ENCODE data around the gene IQUB.
"Not testable (repeated sequence)": the region's sequence is repeated elsewhere in the genome, so short reads cannot be mapped to it uniquely, and the experiment has no call there.

IQUB gene

GRCh38 chr7:123555484-123555883 is 21.1 kb upstream of the IQUB start:
- Histone ChIP-seq H3K27ac (no peak overlapping the region), H3K4me3 (ENCODE audit: low read depth, low read length) (no peak overlapping the region), H3K27me3 (replicated peaks) (no peaks in the 10 kb centered on the region), H3K36me3 (replicated peaks) (peaks cover 7% of the 10 kb centered on the region)
- no peak for DNase-seq
- TF ChIP-seq CTCF (IDR thresholded peaks at IDR 0.05; ENCODE audit: low read depth, low read length, missing control alignments) = no peak
- in situ Hi-C loops (cut with HindIII; ENCODE audit: low pct_ligation_motif_present, low sequenced_read_pairs) = no loop called here

GRCh38 chr7:123553159-123553558 is 18.8 kb upstream of the IQUB start:
- no peak for DNase-seq
- no peaks in the 10 kb centered on the region for H3K27me3 ChIP-seq (replicated peaks)
- H3K36me3 ChIP-seq (replicated peaks) = peaks cover 10% of the 10 kb centered on the region
- no peak overlapping the region for H3K4me3 ChIP-seq (ENCODE audit: low read depth, low read length)
- in situ Hi-C loops (cut with HindIII; ENCODE audit: low pct_ligation_motif_present, low sequenced_read_pairs) = no loop called here
- TF ChIP-seq CTCF (IDR thresholded peaks at IDR 0.05; ENCODE audit: low read depth, low read length, missing control alignments) = no peak
- no peak overlapping the region for H3K27ac ChIP-seq

GRCh38 chr7:123552641-123553040 is 18.2 kb upstream of the IQUB start:
- Histone ChIP-seq H3K27ac (no peak overlapping the region), H3K36me3 (replicated peaks) (peaks cover 10% of the 10 kb centered on the region), H3K27me3 (replicated peaks) (no peaks in the 10 kb centered on the region), H3K4me3 (ENCODE audit: low read depth, low read length) (no peak overlapping the region)
- in situ Hi-C loops (cut with HindIII; ENCODE audit: low pct_ligation_motif_present, low sequenced_read_pairs) = no loop called here
- no peak for DNase-seq
- no peak for TF ChIP-seq CTCF (IDR thresholded peaks at IDR 0.05; ENCODE audit: low read depth, low read length, missing control alignments)

GRCh38 chr7:123552134-123552533 is 17.7 kb upstream of the IQUB start:
- in situ Hi-C loops (cut with HindIII; ENCODE audit: low pct_ligation_motif_present, low sequenced_read_pairs); H3K4me3 ChIP-seq (ENCODE audit: low read depth, low read length); H3K36me3 ChIP-seq (replicated peaks); H3K27ac ChIP-seq; H3K27me3 ChIP-seq (replicated peaks); DNase-seq: not testable (repeated sequence)

GRCh38 chr7:123548406-123548805 is 14.0 kb upstream of the IQUB start:
- no peaks in the 10 kb centered on the region for H3K27me3 ChIP-seq (replicated peaks)
- H3K4me3 ChIP-seq (ENCODE audit: low read depth, low read length) = no peak overlapping the region
- peaks cover 10% of the 10 kb centered on the region for H3K36me3 ChIP-seq (replicated peaks)
- DNase-seq = no peak
- no peak for TF ChIP-seq CTCF (IDR thresholded peaks at IDR 0.05; ENCODE audit: low read depth, low read length, missing control alignments)
- H3K27ac ChIP-seq = no peak overlapping the region
- in situ Hi-C loops (cut with HindIII; ENCODE audit: low pct_ligation_motif_present, low sequenced_read_pairs) = no loop called here

- H3K27ac ChIP-seq = no peak overlapping the region
- H3K27me3 ChIP-seq (replicated peaks) = no peaks in the 10 kb centered on the region
- no peak for DNase-seq
- in situ Hi-C loops (cut with HindIII; ENCODE audit: low pct_ligation_motif_present, low sequenced_read_pairs) = no loop called here
- TF ChIP-seq CTCF (IDR thresholded peaks at IDR 0.05; ENCODE audit: low read depth, low read length, missing control alignments) = no peak
- H3K4me3 ChIP-seq (ENCODE audit: low read depth, low read length) = no peak overlapping the region
- no peaks in the 10 kb centered on the region for H3K36me3 ChIP-seq (replicated peaks)
Measured at GRCh38 chr7:123539871-123540270, 5.5 kb upstream of the IQUB start.

Measured in brain microvascular endothelial cell (primary cell).